DMS53 treated with DMSO at 0.1 percent for 48 hours (cell line): ENCODE measurements around the gene PCSK5.
"Not testable (repeated sequence)": the region's sequence is repeated elsewhere in the genome, so short reads cannot be mapped to it uniquely, and the experiment has no call there.

ENCODE experiments used
- DNase-seq: peaks from one replicate; lab custom pipeline; 2025; ENCODE audit not compliant: unreplicated experiment; lab: John Stamatoyannopoulos, UW

Gene PCSK5

DNA sequence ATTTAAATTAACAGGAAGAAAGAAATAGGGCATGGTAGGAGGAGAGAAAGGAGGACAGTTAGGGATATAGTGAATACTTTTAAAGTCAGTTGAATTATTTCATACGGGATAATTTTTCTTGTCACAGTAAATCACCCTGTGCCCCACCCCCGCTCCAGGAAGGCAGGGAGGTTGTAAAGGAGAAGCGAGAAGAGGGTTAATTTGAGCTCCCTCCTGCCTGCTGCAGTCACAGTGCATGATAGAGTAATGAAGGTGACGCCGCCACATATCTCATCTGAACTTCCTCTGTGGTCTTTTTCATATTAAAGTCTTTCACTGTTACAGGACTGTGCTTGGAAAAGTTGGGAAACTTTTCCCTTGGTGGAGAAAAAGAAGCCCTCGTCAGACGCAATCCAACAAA is 896 bp upstream of the PCSK5 start:
- DNase-seq, result no peak

DNA sequence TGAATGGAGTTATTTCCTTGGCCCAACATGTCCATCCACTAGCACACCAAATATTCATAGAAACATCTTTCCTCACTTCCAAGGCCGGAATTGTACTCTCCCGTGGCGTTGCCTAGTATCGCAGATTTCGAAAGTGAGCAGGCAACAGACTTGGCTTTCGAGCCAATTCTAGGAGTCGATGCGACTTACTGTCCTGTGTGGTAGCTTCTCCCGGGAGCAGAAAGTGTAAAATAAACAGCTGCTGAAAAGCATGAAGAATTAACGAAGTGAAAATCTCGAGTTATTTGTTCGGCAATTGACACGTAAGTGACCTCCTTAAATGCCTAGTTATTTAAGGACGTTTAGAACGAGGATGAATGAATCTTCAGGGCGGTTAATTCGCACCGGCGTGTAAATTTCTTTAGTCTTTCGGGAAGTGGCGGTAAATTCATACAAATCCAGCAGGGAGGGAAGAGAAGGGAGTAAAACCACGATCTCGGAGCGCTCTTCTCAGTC is 449 bp upstream of the PCSK5 start:
- no peak for DNase-seq

GRCh38 chr9:75891277-75891741 is 836 bp downstream of the PCSK5 start:
- no peak for DNase-seq

DNA sequence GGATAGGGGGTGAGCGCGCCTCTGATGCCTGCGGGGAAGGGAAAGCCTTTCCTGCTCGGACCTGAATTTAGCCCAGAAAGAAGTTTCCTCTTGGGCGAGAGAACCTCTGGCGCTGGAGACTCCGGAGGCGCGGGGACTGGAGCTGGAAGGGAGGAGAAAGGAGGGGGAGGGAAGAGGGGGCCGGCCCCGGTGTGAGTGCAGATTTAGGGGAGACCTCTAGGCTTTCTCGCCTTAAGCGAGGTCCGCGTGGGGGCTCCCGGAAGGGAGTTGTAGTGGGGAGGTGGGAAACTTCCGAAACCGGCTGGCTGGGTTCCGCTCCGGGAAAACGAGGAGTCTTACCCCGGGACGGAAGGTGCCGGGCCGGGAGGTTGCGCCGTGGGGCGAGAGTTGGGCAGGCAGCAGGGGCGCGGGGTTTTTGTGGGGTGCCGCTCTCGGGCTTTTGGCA is 1.3 kb downstream of the PCSK5 start:
- no peak for DNase-seq

GRCh38 chr9:75892216-75892911 is 1.9 kb downstream of the PCSK5 start:
- DNase-seq, result no peak

GRCh38 chr9:75893106-75893505 is 2.6 kb downstream of the PCSK5 start:
- DNase-seq, result no peak

DNA sequence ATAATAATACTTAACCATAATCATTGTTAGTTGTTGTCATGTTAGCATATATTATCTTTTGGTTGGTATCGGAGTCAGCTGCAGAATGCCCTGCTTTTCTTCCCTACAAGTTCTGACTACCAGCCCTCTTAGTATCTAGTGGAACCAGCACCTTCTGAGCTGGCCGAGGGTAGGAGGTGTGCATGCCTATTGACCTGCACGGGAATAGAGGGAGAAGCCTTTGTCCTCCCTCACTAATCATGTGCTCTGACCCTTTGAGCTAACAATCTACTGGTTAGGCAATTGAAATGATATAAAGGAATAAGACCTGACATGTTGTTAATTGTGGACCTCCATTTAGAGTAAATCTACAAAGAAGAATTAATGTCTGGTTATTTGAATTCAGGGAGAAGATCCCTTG is 4.1 kb downstream of the PCSK5 start:
- no peak for DNase-seq

DNA sequence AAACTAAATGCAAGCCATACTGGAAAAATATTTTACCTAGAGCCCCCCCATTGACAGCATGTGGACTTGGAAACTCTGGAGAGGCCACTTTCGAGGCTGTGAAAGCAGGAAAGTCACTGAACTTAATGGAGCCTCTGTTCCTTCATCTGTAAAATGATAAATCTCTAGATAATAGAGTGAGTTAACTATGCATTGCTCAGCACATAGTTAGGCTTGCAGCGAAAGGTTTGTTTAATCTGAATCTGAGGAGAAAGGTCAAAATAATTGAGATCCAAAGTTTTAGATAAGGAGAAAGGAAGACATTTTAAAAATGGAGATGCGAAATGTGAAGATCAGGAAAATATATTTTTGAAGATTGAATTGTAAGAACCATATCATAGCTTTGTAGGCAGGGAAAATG is 4.6 kb downstream of the PCSK5 start:
- DNase-seq, result no peak

DNA sequence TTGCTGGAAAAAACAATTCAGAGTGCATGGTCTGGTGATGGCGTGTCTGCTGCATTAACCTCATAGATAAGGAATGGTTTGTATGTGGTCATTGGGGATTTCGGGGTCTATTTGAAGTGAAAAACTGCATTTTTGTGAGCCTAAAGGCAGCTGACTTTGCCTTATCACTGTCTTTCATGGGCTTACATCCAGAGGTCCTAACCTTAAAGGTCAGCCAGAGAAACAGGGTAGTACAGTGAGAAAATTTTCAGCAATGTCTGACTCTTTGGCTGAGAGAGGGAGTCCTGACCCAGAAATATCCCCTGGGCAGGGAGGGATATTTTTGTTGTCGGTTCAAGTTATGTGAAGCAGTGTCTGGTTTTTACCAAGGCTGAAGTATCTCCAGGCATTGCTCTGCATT is 5.7 kb downstream of the PCSK5 start:
- DNase-seq, result no peak

- DNase-seq, result not testable (repeated sequence)
Observed at GRCh38 chr9:75900893-75901524, 10.5 kb downstream of the PCSK5 start.

- no peak for DNase-seq
Observed at GRCh38 chr9:75903785-75904360, 13.4 kb downstream of the PCSK5 start.

DNA sequence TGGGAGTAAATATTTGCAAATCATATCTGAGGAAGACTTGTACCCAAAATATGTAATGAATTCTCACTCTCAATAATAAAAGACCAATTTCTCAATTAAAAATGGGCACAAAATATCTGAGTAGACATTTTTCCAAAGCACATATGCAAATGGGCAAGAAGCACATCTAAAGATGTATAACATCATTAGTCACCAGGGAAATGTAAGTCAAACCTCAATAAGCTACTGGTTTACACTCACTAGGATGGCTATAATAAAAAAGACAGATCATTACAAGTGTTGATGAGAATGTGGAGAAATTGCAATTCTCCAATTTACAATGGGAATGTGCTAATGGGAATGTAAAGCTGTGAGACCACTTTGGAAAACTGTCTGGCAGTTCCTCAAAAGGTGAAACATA is 13.9 kb downstream of the PCSK5 start:
- no peak for DNase-seq

DNA sequence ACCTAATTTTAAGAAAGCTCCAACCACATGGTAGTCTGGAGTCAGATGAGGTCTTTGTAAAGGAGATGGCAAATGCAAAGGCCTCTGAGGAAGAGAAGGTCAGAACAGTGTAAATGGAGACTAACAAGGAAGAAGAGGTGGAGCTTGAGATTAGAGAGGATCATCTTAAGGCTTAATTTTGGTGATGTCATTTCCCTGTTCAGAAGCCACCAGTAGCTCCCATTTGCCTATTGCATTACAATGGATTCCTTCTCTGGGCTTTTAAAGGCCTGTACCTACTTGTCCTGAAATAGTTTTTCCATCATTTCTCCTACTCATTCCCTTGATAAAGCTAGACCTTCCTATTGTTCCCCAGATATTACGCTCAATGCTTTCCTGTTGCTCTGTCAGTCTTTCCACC is 16.1 kb downstream of the PCSK5 start:
- DNase-seq, result no peak

- DNase-seq, result no peak
Observed at GRCh38 chr9:75907329-75907728, 16.9 kb downstream of the PCSK5 start.

GRCh38 chr9:75907923-75908322 is 17.4 kb downstream of the PCSK5 start:
- DNase-seq, result no peak

DNA sequence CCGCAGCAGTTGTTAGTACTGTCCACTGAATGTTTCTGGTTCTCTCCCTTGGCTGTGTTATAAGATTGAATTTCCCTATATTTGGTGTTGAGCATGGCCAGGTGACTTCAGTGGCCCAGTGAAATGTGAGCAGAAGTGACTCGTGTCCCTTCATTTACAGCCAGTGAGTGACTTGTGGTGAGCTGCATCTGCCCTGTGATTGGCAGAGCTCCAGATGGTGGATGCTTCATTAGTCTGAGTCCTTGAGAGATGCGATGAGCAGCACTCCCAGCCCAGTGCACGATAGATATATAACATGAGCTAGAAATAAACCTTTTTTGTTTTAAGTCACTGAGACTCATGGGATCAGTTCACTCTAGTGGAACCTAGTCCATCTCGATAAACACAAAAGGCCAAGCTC is 19.3 kb downstream of the PCSK5 start:
- no peak for DNase-seq

- no peak for DNase-seq
Observed at GRCh38 chr9:75910731-75911130, 20.3 kb downstream of the PCSK5 start.

DNA sequence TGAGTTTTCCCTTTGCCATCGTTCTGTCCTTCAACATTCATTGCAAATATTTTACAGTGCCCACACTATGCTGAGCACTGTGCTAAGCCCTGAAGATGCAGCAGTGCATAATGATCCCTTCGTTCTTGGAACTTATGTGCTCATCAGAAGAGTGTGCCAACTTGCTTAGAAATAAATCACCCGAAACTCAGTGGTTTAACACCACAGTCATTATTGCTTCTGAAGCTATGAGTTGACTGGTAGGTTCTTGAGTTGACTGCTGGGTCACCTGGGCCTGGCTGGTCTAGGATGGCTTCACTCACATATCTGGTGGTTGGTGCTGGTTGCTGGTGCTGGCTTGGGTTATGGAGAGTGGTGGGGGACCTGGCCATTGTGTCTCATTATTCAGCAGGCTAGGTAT is 20.9 kb downstream of the PCSK5 start:
- no peak for DNase-seq

GRCh38 chr9:75912951-75913350 is 22.5 kb downstream of the PCSK5 start:
- DNase-seq, result no peak

GRCh38 chr9:75914002-75914401 is 23.5 kb downstream of the PCSK5 start:
- DNase-seq, result no peak

GRCh38 chr9:75914883-75915452 is 24.5 kb downstream of the PCSK5 start:
- DNase-seq, result no peak

DNA sequence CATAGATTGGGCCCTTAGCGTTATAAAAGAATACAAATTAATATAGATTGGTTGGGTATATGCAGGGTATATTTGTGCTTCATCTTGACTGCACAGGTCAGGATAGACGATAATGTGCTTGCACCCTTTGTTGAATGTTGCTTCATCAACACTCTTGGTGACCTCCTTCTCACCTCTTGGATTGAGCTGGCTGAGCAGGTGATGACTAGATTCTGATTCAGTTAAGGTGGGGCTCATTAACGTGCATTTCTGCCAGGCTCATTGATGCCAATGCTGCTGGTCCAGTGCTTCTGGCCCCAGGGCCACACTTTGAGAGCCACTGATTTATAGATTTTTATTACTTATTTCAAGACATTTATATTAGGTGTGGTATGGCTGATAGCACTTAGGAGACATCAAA is 27.7 kb downstream of the PCSK5 start:
- no peak for DNase-seq
